ENCODE results near the gene RFTN1. TPM values are rescaled to one million over a fixed set of nuclear protein-coding genes. Genes with fewer than 3 reads are reported as not detected.

RFTN1 gene
- total RNA-seq, 2 experiments from 2014 or later = 81.8 to 152 TPM

DNA sequence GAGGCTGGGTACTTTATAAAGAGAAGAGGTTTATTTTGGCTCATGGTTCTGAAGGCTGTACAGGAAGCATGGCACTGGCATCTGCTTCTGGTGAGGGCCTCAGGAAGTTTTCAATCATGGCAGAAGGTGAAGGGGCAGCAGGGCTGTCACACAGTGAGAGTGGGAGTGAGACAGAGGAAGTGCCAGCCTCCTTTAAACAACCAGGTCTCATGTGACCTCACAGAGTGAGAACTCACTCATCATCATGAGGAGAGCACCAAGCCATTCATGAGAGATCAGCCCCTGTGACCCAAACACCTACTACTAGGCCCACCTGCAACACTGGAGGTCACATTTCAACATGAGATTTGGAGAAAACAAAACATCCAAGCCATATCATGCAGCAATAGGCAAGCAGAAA lies 9.3 kb upstream of the RFTN1 start:
- H3K4me3 ChIP-seq (ENCODE audit: low read depth, low read length, poor library complexity, severe bottlenecking) = no peak overlapping the region
- POLR2A ChIA-PET = interaction anchor here (1.1 kb wide), 1 partner anchor 102 kb away, joined by 4 read pairs; no protein-coding TSS in a partner anchor
- H3K9me3 ChIP-seq (ENCODE audit: low read length) = peaks cover 33% of the 10 kb centered on the region
- CTCF ChIA-PET (ENCODE audit: unreplicated experiment) = no interaction called here
- peaks cover 15% of the 10 kb centered on the region; the same call in 1 of the 2 replicates for H3K36me3 ChIP-seq (ENCODE audit: insufficient read depth, low read length)
- no peaks in the 10 kb centered on the region for H3K9me2 ChIP-seq (ENCODE audit: insufficient read depth, low read length)
- peaks cover 19% of the 10 kb centered on the region for H3K4me1 ChIP-seq (ENCODE audit: insufficient read depth, low read length, poor library complexity, severe bottlenecking)
- no peak for DNase-seq (ENCODE audit: low spot score)
- no peaks in the 10 kb centered on the region for H4K20me1 ChIP-seq (ENCODE audit: insufficient read depth, low read length)
- H3K79me2 ChIP-seq (ENCODE audit: insufficient read depth, low read depth, low read length) = no peaks in the 10 kb centered on the region
- no TSS peak for BruUV-seq (replicated peaks)
- H3K4me2 ChIP-seq (ENCODE audit: low read length) = no peak overlapping the region
- H2AFZ ChIP-seq (ENCODE audit: low read length) = no peak overlapping the region
- TF ChIP-seq, protein P1, sequence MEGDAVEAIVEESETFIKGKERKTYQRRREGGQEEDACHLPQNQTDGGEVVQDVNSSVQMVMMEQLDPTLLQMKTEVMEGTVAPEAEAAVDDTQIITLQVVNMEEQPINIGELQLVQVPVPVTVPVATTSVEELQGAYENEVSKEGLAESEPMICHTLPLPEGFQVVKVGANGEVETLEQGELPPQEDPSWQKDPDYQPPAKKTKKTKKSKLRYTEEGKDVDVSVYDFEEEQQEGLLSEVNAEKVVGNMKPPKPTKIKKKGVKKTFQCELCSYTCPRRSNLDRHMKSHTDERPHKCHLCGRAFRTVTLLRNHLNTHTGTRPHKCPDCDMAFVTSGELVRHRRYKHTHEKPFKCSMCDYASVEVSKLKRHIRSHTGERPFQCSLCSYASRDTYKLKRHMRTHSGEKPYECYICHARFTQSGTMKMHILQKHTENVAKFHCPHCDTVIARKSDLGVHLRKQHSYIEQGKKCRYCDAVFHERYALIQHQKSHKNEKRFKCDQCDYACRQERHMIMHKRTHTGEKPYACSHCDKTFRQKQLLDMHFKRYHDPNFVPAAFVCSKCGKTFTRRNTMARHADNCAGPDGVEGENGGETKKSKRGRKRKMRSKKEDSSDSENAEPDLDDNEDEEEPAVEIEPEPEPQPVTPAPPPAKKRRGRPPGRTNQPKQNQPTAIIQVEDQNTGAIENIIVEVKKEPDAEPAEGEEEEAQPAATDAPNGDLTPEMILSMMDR (conservative IDR thresholded peaks at IDR 0.05; ENCODE audit: low read length) = no peak
- TF ChIP-seq EZH2phosphoT487 (IDR thresholded peaks at IDR 0.05; ENCODE audit: borderline replicate concordance, low read depth, low read length) = no peak
- intact Hi-C loops (cut with micrococcal nuclease; ENCODE audit: unreplicated experiment) = no loop called here
- H3K27ac ChIP-seq (ENCODE audit: low read depth, low read length, poor library complexity, severe bottlenecking) = no peak overlapping the region

DNA sequence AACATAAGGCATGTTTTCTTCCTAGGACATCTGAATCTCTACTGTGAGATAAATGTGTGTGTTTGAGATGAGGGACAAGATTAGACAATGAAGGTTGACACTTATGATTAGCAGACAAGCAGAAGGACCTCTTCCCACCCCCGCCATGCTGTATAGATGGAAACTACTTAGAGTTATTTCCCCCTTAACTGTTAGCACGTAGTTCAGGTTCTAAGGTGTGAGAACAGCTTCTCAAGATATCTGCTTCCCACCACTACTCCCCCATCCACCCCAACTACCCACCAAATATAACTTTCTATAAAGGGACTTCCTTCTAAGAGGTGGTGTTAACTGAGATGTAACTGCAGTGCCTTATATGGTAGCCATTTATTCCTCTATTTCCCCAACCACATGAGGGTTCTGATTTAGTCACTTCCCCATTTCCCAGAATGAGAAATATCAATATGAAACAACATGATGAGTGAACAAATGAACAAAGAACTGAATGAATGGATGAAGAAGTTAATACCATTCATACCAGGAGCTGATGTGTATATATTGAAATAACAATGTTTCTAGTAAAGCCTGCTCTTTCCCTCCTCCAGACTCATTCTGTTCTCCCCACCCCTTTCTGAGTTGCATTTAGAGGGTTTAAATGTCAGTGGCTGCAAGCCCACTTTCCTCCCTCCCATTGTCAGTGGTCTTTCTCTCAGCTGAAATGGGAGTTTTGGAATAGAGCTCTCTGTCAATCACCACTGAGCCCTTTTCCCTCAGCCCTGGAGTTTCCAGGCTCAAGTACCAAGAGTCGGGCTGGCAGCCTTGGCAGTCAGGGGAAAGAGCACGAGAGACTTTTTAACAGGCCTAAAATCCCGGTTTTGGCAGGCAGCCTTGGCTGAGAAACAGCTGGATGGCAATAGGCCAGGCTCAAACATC lies 7.7 kb upstream of the RFTN1 start:
- ChIA-PET CTCF (ENCODE audit: unreplicated experiment) (interaction anchor here (1.0 kb wide), 1 partner anchor 183 kb away, joined by 4 read pairs; no protein-coding TSS in a partner anchor), POLR2A (interaction anchor here (0.6 to 1.3 kb wide), 2 partner anchors 15 to 1624 kb away, joined by 3 to 4 read pairs; no protein-coding TSS in a partner anchor)
- Histone ChIP-seq H4K20me1 (ENCODE audit: insufficient read depth, low read length) (no peaks in the 10 kb centered on the region), H3K4me1 (ENCODE audit: insufficient read depth, low read length, poor library complexity, severe bottlenecking) (peaks cover 30% of the 10 kb centered on the region), H3K27ac (ENCODE audit: low read depth, low read length, poor library complexity, severe bottlenecking) (no peak overlapping the region), H3K9me2 (ENCODE audit: insufficient read depth, low read length) (no peaks in the 10 kb centered on the region), H3K9me3 (ENCODE audit: low read length) (peaks cover 30% of the 10 kb centered on the region), H3K4me3 (ENCODE audit: low read depth, low read length, poor library complexity, severe bottlenecking) (no peak overlapping the region), H2AFZ (ENCODE audit: low read length) (no peak overlapping the region), H3K79me2 (ENCODE audit: insufficient read depth, low read depth, low read length) (no peaks in the 10 kb centered on the region; the same call in 1 of the 2 replicates), H3K4me2 (ENCODE audit: low read length) (peak overlapping the region; percentile 34), H3K36me3 (ENCODE audit: insufficient read depth, low read length) (peaks cover 15% of the 10 kb centered on the region; the same call in 1 of the 2 replicates)
- no peak for DNase-seq (ENCODE audit: low spot score)
- intact Hi-C loops (cut with micrococcal nuclease; ENCODE audit: unreplicated experiment) = no loop called here
- BruUV-seq (replicated peaks) = no TSS peak
- no peak for TF ChIP-seq EZH2phosphoT487 (IDR thresholded peaks at IDR 0.05; ENCODE audit: borderline replicate concordance, low read depth, low read length)
- TF ChIP-seq, protein P1 (conservative IDR thresholded peaks at IDR 0.05; ENCODE audit: low read length) = no peak

All from OCI-LY7 (cell line).